ENCODE measurements around the gene SRRM4. TPM values are rescaled to one million over a fixed set of nuclear protein-coding genes. Genes with fewer than 3 reads are reported as not detected.

SRRM4 gene
- total and polyA plus RNA-seq, 2 experiments from 2014 or later: 0.53 to 0.63 TPM

DNA sequence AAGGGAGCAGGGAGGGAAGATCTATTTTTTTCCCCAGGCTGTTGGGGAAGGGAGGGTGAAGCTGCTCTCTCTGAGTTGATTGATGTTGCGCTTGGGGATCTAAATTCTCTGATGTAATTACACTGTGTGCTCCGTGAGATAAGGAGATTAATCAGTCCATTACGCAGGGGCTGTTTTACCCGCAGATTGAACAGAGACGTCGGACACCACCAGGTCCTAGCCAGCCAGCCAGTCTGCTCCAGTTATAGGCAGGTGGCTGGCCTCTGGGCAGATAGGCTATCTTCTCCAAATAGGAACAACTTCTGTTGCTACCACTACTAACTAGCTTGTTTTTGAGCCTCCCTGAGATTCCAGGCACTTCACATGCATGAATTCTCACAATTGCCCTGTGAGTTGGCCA lies 91.1 kb downstream of the SRRM4 start:
- DNase-seq (ENCODE audit: low spot score) (no peak), ATAC-seq (no peak)
- H3K27ac Mint-ChIP-seq: no peak overlapping the region
- Histone ChIP-seq H3K4me2 (no peak overlapping the region), H4K20me1 (replicated peaks; ENCODE audit: insufficient read depth) (peaks cover 3% of the 10 kb centered on the region; the same call in 1 of the 2 replicates), H3K79me2 (replicated peaks; ENCODE audit: insufficient read depth) (no peaks in the 10 kb centered on the region), H2AFZ (no peak overlapping the region), H3K36me3 (ENCODE audit: insufficient read depth) (no peaks in the 10 kb centered on the region), H3K4me3 (no peak overlapping the region), H3K4me1 (ENCODE audit: insufficient read depth) (peaks cover 9% of the 10 kb centered on the region), H3K27me3 (ENCODE audit: insufficient read depth) (no peaks in the 10 kb centered on the region), H3K27ac (ENCODE audit: low read depth) (no peak overlapping the region), H3F3A (replicated peaks; ENCODE audit: low read depth) (no peaks in the 10 kb centered on the region), H3K9me2 (ENCODE audit: insufficient read depth) (peaks cover 3% of the 10 kb centered on the region; the same call in 1 of the 2 replicates)
- H3K4me3 Mint-ChIP-seq: no peak overlapping the region
- peaks cover 4% of the 10 kb centered on the region for H3K27me3 Mint-ChIP-seq (ENCODE audit: insufficient read depth, low read depth, poor library complexity)
- H3K9me3 Mint-ChIP-seq: no peaks in the 10 kb centered on the region
- H3K36me3 Mint-ChIP-seq (ENCODE audit: low read depth): no peaks in the 10 kb centered on the region
- H3K4me1 Mint-ChIP-seq: peaks cover 14% of the 10 kb centered on the region
- TF ChIP-seq STAT1 (IDR thresholded peaks at IDR 0.05; ENCODE audit: unreplicated experiment) (no peak), ZNF331 (CRISPR knock-in tag; IDR thresholded peaks at IDR 0.05; ENCODE audit: low read depth) (no peak), NANOG (IDR thresholded peaks at IDR 0.05; ENCODE audit: borderline replicate concordance) (no peak), ZNF462 (CRISPR knock-in tag; IDR thresholded peaks at IDR 0.05) (no peak), CREB1 (CRISPR knock-in tag; IDR thresholded peaks at IDR 0.05; ENCODE audit: low read depth) (no peak), ETS1 (IDR thresholded peaks at IDR 0.05) (no peak), JUNB (IDR thresholded peaks at IDR 0.05; ENCODE audit: unreplicated experiment) (no peak), EZH2phosphoT487 (IDR thresholded peaks at IDR 0.05; ENCODE audit: unreplicated experiment) (no peak), ZNF114 (CRISPR knock-in tag; IDR thresholded peaks at IDR 0.05) (no peak), EZH2 (IDR thresholded peaks at IDR 0.05; ENCODE audit: low read depth, unreplicated experiment) (no peak), POLR2AphosphoS5 (IDR thresholded peaks at IDR 0.05; ENCODE audit: low read depth) (no peak)
- TF ChIP-seq, protein P1, sequence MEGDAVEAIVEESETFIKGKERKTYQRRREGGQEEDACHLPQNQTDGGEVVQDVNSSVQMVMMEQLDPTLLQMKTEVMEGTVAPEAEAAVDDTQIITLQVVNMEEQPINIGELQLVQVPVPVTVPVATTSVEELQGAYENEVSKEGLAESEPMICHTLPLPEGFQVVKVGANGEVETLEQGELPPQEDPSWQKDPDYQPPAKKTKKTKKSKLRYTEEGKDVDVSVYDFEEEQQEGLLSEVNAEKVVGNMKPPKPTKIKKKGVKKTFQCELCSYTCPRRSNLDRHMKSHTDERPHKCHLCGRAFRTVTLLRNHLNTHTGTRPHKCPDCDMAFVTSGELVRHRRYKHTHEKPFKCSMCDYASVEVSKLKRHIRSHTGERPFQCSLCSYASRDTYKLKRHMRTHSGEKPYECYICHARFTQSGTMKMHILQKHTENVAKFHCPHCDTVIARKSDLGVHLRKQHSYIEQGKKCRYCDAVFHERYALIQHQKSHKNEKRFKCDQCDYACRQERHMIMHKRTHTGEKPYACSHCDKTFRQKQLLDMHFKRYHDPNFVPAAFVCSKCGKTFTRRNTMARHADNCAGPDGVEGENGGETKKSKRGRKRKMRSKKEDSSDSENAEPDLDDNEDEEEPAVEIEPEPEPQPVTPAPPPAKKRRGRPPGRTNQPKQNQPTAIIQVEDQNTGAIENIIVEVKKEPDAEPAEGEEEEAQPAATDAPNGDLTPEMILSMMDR (conservative IDR thresholded peaks at IDR 0.05; ENCODE audit: low read depth in 2 of 2): no peak
- TF ChIP-seq, protein P2, sequence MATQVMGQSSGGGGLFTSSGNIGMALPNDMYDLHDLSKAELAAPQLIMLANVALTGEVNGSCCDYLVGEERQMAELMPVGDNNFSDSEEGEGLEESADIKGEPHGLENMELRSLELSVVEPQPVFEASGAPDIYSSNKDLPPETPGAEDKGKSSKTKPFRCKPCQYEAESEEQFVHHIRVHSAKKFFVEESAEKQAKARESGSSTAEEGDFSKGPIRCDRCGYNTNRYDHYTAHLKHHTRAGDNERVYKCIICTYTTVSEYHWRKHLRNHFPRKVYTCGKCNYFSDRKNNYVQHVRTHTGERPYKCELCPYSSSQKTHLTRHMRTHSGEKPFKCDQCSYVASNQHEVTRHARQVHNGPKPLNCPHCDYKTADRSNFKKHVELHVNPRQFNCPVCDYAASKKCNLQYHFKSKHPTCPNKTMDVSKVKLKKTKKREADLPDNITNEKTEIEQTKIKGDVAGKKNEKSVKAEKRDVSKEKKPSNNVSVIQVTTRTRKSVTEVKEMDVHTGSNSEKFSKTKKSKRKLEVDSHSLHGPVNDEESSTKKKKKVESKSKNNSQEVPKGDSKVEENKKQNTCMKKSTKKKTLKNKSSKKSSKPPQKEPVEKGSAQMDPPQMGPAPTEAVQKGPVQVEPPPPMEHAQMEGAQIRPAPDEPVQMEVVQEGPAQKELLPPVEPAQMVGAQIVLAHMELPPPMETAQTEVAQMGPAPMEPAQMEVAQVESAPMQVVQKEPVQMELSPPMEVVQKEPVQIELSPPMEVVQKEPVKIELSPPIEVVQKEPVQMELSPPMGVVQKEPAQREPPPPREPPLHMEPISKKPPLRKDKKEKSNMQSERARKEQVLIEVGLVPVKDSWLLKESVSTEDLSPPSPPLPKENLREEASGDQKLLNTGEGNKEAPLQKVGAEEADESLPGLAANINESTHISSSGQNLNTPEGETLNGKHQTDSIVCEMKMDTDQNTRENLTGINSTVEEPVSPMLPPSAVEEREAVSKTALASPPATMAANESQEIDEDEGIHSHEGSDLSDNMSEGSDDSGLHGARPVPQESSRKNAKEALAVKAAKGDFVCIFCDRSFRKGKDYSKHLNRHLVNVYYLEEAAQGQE (IDR thresholded peaks at IDR 0.05; ENCODE audit: unreplicated experiment): no peak
